IMR-90 (cell line): Measurements from ENCODE around the gene PRDM10. TPM values are rescaled to one million over a fixed set of nuclear protein-coding genes. Genes with fewer than 3 reads are reported as not detected.

ENCODE experiments used
- CTCF ChIP-seq: conservative IDR thresholded peaks from 2 replicates; pipeline ENCODE4 v1.5.1; 2012; ENCODE audit warnings: mild to moderate bottlenecking, low read depth, low read length, improper control_type of control experiment
- POLR2A ChIP-seq: IDR thresholded peaks from 2 replicates; pipeline ENCODE4 v1.6.1; 2012; ENCODE audit warnings: mild to moderate bottlenecking, low read depth, low read length
- RCOR1 ChIP-seq: IDR thresholded peaks from 2 replicates; pipeline ENCODE4 v1.6.1; 2012; ENCODE audit warnings: mild to moderate bottlenecking, low read length, improper control_type of control experiment; ENCODE audit not compliant: insufficient replicate concordance
- RFX5 ChIP-seq: IDR thresholded peaks from 2 replicates; pipeline ENCODE4 v1.8.0; 2012; ENCODE audit warnings: low read depth, mild to moderate bottlenecking, low read length, moderate library complexity
- polyA plus RNA-seq, 3 experiments: library from polyadenylated mRNA; depleted of rRNA; stranded (reverse); fragments of >200 nt; gene quantifications; 2 replicates each; pipeline ENCODE4 v1.2.3, GENCODE V29; 2012; ENCODE audit warnings: low replicate concordance in 1 of 3
- total RNA-seq: library from RNA; depleted of rRNA; stranded (reverse); fragments of >200 nt; gene quantifications from 2 replicates; pipeline ENCODE4 v1.2.3, GENCODE V29; 2012
- TF ChIP-seq, protein P1 (sequence below): fragments of 150-350 bp; IDR thresholded peaks from 2 replicates; pipeline ENCODE4 v1.6.1; 2017; ENCODE audit warnings: mild to moderate bottlenecking, antibody characterized with exemption, low read length, low read depth

PRDM10 gene
- total and polyA plus RNA-seq, 2 of the 4 experiments (the other 2 are of a cell fraction) = 3.1 to 6.5 TPM

GRCh38 chr11:130002352-130002845, at the start of gene PRDM10 (continued):
- no peak for TF ChIP-seq CTCF
- TF ChIP-seq POLR2A = no peak
- no peak for TF ChIP-seq RCOR1
- TF ChIP-seq, protein P1, sequence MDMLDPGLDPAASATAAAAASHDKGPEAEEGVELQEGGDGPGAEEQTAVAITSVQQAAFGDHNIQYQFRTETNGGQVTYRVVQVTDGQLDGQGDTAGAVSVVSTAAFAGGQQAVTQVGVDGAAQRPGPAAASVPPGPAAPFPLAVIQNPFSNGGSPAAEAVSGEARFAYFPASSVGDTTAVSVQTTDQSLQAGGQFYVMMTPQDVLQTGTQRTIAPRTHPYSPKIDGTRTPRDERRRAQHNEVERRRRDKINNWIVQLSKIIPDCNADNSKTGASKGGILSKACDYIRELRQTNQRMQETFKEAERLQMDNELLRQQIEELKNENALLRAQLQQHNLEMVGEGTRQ = no peak
- no peak for TF ChIP-seq RFX5
